NCI-H146 treated with DMSO at 0.1 percent for 48 hours (cell line): ENCODE data around the gene C12orf57.
A peak's percentile ranks its signal among the peaks of the same experiment; 100 is the strongest.

Experiments used
- DNase-seq: peaks from one replicate; lab custom pipeline; 2025; ENCODE audit not compliant: unreplicated experiment; lab: John Stamatoyannopoulos, UW

Gene C12orf57

DNA sequence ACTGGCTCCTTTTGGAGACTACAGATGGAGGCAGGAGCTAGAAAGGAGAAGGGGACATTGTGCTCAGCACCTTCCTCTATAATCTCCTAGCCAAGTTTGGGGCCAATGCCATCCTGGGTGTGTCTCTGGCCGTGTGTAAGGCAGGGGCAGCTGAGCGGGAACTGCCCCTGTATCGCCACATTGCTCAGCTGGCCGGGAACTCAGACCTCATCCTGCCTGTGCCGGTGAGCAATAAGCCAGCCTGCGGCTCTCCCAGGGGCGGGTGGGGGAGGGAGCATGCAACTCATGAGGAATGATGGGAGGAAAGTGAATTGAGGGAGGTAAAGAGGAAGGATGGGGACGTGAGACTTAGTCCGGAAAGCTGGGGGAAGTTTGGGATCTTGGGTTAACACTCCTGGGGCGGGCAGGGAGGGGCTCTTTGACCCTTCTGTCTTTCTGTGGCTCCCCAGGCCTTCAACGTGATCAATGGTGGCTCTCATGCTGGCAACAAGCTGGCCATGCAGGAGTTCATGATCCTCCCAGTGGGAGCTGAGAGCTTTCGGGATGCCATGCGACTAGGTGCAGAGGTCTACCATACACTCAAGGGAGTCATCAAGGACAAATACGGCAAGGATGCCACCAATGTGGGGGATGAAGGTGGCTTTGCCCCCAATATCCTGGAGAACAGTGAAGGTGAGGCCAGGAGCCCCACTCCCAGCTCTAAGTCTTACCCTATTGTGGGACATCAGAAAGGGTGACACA lies 26.2 kb upstream of the C12orf57 start:
- DNase-seq = no peak

DNA sequence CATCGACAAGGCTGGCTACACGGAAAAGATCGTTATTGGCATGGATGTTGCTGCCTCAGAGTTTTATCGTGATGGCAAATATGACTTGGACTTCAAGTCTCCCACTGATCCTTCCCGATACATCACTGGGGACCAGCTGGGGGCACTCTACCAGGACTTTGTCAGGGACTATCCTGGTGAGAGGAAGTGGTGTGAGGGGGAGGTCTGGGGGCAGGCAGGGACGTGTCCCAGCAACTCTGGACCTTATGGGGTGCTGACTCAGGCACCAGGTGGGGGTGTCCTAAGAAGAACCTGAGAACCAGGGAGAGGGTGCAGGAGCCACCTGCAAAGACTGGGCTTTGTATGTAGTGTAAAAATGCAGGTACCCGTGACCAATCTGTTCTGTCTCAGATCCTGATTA lies 24.2 kb upstream of the C12orf57 start:
- DNase-seq = no peak

DNA sequence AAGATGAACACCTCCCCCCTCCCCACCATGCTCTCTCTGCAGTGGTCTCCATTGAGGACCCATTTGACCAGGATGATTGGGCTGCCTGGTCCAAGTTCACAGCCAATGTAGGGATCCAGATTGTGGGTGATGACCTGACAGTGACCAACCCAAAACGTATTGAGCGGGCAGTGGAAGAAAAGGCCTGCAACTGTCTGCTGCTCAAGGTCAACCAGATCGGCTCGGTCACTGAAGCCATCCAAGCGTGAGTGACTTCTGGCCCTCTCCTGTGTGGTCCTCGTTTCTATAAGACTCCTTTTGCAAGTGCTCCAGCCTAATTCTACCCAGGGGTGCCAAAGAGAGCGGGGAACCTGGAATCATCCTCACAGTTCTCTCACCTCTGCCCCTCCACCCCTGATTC lies 22.3 kb upstream of the C12orf57 start:
- DNase-seq = no peak

DNA sequence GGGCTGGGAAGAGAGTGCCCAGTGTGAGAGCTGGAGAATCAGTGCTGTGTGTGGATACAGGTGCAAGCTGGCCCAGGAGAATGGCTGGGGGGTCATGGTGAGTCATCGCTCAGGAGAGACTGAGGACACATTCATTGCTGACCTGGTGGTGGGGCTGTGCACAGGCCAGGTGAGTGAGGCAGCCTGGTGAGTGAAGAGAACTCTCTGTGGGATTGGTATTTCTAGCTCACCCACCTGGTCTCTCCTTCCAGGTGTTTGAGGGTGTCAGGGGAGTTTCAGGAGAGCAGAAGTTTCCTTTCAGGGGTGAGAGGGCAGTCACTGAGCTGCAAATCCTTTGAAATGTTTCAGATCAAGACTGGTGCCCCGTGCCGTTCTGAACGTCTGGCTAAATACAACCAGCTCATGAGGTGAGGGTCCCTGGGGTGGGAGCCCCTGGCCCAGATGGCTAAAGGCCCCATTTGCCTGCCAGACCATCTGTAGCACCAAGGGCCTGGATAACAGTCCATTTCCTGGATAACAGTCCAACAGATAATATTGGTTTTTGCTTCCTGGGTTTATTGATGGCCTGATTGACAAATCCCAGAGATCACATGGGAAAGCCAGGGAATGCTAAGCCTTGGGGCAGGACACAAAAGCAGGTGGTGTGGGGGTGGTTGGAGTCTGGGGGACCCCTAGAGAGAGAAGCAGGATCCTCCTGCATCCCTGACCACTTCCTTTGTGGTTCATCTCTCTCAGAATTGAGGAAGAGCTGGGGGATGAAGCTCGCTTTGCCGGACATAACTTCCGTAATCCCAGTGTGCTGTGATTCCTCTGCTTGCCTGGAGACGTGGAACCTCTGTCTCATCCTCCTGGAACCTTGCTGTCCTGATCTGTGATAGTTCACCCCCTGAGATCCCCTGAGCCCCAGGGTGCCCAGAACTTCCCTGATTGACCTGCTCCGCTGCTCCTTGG lies 21.6 kb upstream of the C12orf57 start:
- DNase-seq = no peak

DNA sequence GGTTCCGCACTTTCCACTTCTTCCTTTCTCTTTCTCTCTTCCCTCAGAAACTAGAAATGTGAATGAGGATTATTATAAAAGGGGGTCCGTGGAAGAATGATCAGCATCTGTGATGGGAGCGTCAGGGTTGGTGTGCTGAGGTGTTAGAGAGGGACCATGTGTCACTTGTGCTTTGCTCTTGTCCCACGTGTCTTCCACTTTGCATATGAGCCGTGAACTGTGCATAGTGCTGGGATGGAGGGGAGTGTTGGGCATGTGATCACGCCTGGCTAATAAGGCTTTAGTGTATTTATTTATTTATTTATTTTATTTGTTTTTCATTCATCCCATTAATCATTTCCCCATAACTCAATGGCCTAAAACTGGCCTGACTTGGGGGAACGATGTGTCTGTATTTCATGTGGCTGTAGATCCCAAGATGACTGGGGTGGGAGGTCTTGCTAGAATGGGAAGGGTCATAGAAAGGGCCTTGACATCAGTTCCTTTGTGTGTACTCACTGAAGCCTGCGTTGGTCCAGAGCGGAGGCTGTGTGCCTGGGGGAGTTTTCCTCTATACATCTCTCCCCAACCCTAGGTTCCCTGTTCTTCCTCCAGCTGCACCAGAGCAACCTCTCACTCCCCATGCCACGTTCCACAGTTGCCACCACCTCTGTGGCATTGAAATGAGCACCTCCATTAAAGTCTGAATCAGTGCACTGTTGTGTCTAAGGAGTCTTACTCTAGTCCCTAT lies 20.7 kb upstream of the C12orf57 start:
- no peak for DNase-seq

DNA sequence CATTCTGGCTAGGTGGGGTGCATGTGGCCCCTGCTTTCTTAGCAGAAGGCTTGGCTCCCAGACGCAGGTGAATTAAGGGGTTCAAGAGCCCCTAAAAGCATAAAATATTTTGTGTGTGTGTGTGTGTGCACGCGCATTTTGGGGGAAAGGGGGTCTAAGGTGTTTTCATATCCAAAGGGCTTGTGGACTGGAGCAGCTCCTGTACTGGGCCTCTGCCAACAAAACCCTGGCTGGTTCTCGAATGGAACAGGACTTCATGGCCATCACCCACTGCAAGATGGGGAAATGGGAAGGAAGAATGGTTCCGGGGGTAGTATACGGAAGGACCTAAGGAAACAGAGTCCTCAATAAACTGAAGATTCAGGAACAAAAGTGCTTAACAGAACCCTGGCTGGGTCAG lies 20.0 kb upstream of the C12orf57 start:
- no peak for DNase-seq

DNA sequence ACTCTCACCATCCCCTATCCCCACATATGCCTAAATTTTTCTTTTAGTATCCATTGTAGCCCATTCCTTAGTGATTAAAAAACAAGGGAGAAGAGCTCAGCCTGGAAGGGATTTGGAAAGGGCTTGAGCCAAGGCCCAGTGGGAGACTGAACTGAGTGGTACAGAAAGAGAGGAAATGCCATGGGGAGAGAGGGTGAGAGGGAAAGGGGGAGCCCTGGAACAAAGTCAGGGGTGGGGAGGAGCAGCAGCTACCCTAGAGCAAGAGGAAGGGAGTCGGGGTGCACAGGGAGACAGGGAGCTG lies 18.6 kb upstream of the C12orf57 start:
- DNase-seq = no peak

DNA sequence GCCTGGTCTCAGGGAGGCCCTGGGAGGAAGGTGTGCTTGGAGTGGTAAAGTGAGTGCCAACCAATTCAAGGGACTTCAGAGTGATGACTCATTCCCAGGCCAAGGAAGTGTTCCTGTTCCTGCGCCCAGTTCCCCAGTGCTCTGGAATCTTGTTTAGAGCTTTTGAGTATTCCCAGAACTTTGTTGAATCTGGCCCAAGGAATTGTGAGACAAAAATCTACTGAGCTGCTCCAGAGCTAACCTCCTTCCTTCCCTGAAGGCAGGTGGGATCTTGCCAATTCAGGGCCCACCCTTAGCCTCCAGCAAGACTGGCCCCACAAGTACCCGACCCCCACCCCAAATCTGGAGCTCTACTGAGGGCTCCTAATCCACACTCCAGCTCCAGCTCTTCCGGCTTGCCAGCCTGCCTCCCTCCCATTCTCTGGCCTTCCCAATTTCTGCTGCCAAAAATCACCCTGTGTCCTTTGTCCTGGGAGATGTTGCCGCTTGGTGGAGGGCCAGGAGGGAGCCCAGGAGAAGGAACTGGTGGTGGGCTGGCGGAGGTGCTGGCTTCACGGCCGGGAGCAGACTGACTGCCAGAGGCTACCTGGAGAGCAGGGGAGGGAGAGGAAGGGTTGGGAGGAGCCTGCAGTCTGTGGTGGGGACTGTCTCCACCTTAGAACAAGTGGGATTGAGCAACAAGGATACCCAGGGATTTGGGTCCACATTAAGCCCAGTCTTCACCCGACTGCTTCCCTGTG lies 18.1 kb upstream of the C12orf57 start:
- DNase-seq = no peak

DNA sequence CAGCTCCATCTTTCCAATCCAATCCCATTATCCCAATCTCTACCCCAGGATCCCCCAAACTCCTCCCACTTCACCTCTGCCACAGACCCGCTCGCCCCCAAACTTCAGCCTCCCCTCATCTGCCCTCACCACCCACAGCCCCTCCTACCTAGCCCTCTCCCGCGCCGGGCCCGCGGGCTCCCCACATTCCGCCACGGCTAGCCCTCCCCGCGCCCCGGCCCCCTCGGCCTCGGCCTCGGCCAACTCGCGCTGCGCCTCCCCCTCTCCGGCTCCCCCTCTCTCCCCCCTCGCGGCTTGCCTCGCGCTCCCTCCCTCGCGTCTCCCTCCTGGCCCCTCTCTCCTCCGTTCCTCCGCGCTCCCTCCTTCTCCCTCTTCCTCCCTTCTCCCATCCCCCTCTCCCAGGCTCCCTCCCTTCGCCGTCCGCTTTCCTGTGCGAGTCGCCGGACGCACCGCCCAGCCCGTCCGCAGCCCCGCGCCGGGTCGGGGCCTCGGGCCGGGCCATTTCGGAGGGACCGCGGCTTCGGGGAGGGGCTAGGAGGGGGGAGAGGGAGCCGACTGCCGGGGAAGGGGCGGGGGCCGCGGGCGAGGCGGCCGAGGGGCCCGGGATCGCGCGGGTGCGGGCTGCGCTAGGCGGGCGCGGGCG lies 16.3 kb upstream of the C12orf57 start, which contains the start of gene ATN1:
TSS of gene ATN1 (plus strand) at position 581 of the 643 bp plus-strand sequence. CDS start 6,043 bp downstream, outside the sequence.
- DNase-seq = peak; percentile 75

DNA sequence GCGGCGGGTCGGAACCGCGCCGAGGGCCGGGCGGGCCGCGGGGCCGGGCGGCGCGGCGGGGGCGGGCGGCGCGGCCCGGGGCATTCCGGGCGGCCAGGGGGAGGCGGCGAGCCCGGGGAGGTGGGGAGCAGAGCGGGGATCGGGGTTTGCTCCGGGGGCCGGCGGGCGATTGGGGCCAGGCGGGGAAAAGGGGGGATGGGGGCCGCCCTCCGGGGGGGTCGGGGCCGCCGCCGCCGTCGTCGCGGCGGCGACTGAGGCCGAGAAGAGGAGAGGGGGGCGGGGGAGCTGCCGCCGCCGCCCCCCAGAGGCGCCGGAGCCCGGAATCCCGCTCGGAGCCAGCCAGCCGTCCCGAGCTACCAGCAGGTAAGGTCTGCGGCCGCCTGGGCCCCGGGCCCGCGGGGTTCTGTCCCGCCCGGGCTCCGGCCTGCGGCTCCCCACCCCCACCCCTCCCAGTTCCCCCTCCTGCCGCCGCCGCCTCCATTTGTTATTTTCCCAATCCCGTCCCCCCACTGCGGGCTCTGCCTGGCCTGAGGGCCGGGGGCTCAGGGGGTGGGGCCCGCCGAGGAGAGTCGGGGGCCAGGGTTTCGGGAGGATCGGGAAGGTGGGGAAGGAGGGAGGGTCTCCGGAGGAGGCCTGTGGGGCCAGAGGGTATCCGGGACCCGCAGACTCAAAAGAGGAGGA lies 15.7 kb upstream of the C12orf57 start:
- no peak for DNase-seq

DNA sequence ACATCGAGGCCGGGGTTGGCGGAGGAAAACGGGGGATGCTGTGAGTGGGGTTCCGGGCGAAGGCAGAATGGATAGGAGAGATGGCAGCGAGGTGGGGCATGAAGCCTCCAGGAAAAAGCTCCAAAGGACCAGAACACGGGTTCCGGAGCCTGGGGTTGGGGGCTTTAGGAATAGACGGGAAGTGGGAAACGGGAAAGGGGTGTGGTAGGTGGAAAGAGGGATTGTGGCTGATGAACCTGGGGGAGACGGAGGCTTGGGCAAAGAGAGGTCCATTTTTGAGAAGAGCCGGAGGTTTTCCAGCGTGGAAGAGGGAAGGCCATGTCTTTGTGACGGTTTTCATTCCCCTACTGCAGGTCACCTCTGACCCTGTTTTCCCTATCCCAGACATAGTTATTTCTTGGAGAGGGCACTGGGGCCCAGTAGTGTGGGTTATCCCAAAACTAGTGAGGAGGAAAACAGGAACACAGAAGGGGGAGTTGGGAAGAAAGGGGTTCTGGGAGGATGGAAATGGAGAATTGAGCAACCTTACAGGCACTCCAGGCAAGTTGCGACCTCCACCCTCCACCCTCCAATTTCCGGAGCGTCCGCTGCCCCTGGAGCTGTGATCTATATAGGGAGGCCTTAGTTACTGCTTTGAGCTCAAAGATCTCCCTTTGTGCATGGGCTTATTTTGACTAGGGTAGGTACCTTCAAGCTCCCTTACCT lies 15.0 kb upstream of the C12orf57 start:
- no peak for DNase-seq

DNA sequence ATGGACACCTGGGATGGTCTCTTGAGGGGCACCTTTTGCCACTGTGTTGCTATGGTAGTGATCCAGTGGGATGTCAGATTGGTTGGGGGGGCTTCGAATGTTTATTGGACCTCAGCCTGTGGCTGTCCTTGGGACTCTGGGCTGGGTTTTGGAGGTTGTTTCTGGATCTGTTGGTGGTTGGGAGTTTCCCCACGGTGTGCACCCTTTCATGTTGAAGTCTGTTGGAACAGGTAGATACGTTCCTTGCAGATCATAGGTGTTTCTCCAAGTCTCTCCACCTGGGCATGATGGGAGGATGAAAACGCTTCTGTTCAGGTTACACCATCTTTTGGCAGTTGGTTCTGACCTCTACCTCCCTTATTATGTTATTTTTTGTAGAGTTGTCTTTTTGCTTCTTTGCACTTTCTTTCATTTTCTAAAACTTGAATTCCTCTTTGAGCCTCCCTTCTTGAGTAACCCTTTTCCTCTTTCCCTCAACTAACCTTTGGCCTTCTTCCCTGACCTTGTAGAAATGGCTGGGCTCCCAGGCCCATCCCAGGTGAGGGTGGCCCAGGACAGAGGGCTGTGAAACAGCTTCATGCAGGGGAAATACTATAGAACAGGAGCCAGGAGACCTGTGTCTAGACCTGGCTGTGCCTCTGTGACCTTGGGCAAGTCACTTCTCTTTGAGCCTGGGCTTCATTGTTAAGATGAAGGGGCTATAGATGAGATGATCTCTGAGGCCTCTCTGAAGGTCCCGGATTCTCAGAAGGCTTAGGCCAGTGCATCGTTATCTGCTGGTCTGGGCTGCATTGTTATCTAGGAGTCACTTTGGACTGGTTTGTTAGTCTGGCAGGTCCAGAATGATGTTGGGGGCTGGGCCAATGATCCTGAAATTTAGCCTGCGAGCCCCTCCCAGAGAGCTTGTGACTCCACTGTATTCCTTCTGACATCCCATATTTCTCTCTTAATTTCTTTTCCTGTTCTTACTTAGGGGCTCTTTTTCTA lies 14.1 kb upstream of the C12orf57 start:
- DNase-seq = no peak

DNA sequence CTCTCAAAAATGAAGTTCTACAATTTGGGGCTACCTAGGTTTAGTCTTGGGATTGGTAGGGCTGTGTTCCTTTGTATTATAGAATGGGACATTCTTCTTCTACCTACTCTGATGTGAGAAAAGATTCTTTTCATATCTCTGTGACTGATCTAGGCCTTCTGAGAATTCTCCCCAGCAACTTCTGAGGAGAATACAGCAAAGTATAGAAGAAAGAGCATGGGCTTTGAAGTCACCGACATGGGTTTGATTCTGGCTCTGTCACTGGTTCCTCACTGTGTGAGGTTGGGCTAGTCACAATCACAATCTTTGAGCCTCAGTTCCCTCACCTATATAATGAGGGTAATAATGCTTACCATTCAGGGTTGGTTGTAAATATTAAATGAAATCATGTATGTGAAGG lies 11.1 kb upstream of the C12orf57 start:
- DNase-seq = no peak

DNA sequence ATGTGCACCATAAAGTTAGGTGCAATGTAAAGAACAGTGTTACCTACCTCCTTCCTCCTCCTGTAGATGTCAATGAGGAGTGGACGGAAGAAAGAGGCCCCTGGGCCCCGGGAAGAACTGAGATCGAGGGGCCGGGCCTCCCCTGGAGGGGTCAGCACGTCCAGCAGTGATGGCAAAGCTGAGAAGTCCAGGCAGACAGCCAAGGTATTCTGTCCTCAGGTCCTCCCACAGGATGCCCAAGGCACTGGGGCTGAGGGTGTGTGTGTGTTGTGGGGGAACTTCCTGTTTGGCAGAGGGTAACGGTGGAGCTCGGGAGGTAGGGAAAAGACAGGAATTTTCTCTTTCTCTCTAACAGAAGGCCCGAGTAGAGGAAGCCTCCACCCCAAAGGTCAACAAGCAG lies 9.7 kb upstream of the C12orf57 start:
- no peak for DNase-seq

DNA sequence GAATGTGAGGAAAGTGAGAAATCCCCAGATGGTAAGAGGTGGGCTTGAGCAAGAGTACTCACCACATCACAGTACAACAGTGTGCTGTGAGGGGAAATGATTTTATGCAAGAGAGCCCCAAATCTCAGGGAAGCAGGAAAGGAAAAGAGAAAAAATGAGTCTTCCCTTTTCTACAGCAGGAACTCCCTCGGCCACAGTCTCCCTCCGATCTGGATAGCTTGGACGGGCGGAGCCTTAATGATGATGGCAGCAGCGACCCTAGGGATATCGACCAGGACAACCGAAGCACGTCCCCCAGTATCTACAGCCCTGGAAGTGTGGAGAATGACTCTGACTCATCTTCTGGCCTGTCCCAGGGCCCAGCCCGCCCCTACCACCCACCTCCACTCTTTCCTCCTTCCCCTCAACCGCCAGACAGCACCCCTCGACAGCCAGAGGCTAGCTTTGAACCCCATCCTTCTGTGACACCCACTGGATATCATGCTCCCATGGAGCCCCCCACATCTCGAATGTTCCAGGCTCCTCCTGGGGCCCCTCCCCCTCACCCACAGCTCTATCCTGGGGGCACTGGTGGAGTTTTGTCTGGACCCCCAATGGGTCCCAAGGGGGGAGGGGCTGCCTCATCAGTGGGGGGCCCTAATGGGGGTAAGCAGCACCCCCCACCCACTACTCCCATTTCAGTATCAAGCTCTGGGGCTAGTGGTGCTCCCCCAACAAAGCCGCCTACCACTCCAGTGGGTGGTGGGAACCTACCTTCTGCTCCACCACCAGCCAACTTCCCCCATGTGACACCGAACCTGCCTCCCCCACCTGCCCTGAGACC lies 8.2 kb upstream of the C12orf57 start:
- DNase-seq = no peak

DNA sequence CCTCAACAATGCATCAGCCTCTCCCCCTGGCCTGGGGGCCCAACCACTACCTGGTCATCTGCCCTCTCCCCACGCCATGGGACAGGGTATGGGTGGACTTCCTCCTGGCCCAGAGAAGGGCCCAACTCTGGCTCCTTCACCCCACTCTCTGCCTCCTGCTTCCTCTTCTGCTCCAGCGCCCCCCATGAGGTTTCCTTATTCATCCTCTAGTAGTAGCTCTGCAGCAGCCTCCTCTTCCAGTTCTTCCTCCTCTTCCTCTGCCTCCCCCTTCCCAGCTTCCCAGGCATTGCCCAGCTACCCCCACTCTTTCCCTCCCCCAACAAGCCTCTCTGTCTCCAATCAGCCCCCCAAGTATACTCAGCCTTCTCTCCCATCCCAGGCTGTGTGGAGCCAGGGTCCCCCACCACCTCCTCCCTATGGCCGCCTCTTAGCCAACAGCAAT lies 7.6 kb upstream of the C12orf57 start:
- DNase-seq = no peak
